ENCODE measurements around the gene CFAP52.

- TF ChIP-seq CTCF (IDR thresholded peaks at IDR 0.05; ENCODE audit: low read depth, low read length, missing input control) (no peak), YY1 (IDR thresholded peaks at IDR 0.05) (no peak), MAX (IDR thresholded peaks at IDR 0.05) (no peak), REST (IDR thresholded peaks at IDR 0.05) (no peak), NR2F2 (IDR thresholded peaks at IDR 0.05) (no peak), EGR1 (IDR thresholded peaks at IDR 0.05; ENCODE audit: low read depth in 2 of 2) (no peak)
These were observed 19.2 kb upstream of the CFAP52 start for GRCh38 chr17:9557161-9557755.
